HEK293 (cell line): ENCODE measurements around the gene RNF31.

Experiments
- EGR2 ChIP-seq: fragments of 450-650 bp; formaldehyde crosslinking; IDR thresholded peaks from 2 replicates; pipeline ENCODE4 v1.5.1; 2016; ENCODE audit warnings: low read depth, missing biosample characterization, missing genetic modification characterization
- FEZF1 ChIP-seq: fragments of 450-650 bp; formaldehyde crosslinking; IDR thresholded peaks from 2 replicates; pipeline ENCODE4 v1.5.1; 2016; ENCODE audit warnings: missing biosample characterization, missing genetic modification characterization
- GLIS2 ChIP-seq: fragments of 450-650 bp; formaldehyde crosslinking; IDR thresholded peaks from 2 replicates; pipeline ENCODE4 v1.5.1; 2016; ENCODE audit warnings: missing biosample characterization, missing genetic modification characterization
- KLF16 ChIP-seq: fragments of 450-650 bp; formaldehyde crosslinking; IDR thresholded peaks from 2 replicates; pipeline ENCODE4 v1.5.1; 2017; ENCODE audit warnings: missing biosample characterization, missing genetic modification characterization
- OVOL3 ChIP-seq: fragments of 450-650 bp; formaldehyde crosslinking; IDR thresholded peaks from 2 replicates; pipeline ENCODE4 v1.5.1; 2016; ENCODE audit warnings: missing biosample characterization, missing genetic modification characterization
- SP2 ChIP-seq: fragments of 450-650 bp; formaldehyde crosslinking; IDR thresholded peaks from 2 replicates; pipeline ENCODE4 v1.5.1; 2016; ENCODE audit warnings: missing biosample characterization, missing genetic modification characterization
- ZBTB17 ChIP-seq: fragments of 450-650 bp; formaldehyde crosslinking; IDR thresholded peaks from 2 replicates; pipeline ENCODE4 v1.5.1; 2016; ENCODE audit warnings: missing biosample characterization, missing genetic modification characterization
- ZNF169 ChIP-seq: fragments of 450-650 bp; formaldehyde crosslinking; IDR thresholded peaks from 2 replicates; pipeline ENCODE4 v1.5.1; 2016; ENCODE audit warnings: missing biosample characterization, missing genetic modification characterization
- ZNF394 ChIP-seq: fragments of 450-650 bp; formaldehyde crosslinking; IDR thresholded peaks from 2 replicates; pipeline ENCODE4 v1.5.1; 2016; ENCODE audit warnings: missing biosample characterization, missing genetic modification characterization, mild to moderate bottlenecking, moderate library complexity, borderline replicate concordance
- ZNF510 ChIP-seq: fragments of 450-650 bp; formaldehyde crosslinking; IDR thresholded peaks from 2 replicates; pipeline ENCODE4 v1.5.1; 2018; ENCODE audit warnings: mild to moderate bottlenecking, missing genetic modification characterization, missing biosample characterization; ENCODE audit not compliant: insufficient replicate concordance
- ZNF777 ChIP-seq: fragments of 450-650 bp; formaldehyde crosslinking; IDR thresholded peaks from 2 replicates; pipeline ENCODE4 v1.5.1; 2017; ENCODE audit warnings: missing biosample characterization, missing genetic modification characterization, borderline replicate concordance
- TF ChIP-seq, protein P1 (sequence below): fragments of 450-650 bp; formaldehyde crosslinking; IDR thresholded peaks from 2 replicates; pipeline ENCODE4 v1.5.1; 2016; ENCODE audit warnings: missing biosample characterization, missing genetic modification characterization
- TF ChIP-seq, protein P2 (sequence below): fragments of 450-650 bp; formaldehyde crosslinking; IDR thresholded peaks from 2 replicates; pipeline ENCODE4 v1.5.1; 2016; ENCODE audit warnings: missing biosample characterization, missing genetic modification characterization

DNA sequence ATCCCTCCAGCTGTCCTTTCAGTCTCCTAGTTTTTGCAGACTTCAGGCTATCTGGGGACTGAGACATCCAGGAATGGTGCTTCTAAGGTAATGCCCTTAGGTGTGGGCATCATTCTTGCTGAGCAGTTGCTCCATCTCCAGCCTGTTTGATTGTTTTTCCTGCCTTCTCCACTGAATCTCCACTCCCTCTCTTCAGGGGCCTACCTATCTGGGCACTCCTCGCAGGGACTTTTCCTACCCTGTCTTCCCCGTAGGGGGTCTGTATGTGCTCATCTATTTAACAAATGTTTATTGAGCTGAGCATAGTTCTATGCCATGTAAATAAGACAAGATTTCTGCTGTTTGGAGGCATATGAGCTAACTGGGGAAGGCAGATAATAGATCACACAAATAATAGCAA lies 14.3 kb upstream of the RNF31 start:
- TF ChIP-seq ZNF169 (no peak), KLF16 (tag by site-specific recombination) (no peak), OVOL3 (tag by site-specific recombination) (no peak), ZNF510 (tag by site-specific recombination) (no peak), ZNF777 (no peak), SP2 (no peak), FEZF1 (tag by site-specific recombination) (no peak), EGR2 (no peak), GLIS2 (tag by site-specific recombination) (no peak), ZNF394 (tag by site-specific recombination) (no peak), ZBTB17 (peak; percentile 74)
- TF ChIP-seq, protein P1, sequence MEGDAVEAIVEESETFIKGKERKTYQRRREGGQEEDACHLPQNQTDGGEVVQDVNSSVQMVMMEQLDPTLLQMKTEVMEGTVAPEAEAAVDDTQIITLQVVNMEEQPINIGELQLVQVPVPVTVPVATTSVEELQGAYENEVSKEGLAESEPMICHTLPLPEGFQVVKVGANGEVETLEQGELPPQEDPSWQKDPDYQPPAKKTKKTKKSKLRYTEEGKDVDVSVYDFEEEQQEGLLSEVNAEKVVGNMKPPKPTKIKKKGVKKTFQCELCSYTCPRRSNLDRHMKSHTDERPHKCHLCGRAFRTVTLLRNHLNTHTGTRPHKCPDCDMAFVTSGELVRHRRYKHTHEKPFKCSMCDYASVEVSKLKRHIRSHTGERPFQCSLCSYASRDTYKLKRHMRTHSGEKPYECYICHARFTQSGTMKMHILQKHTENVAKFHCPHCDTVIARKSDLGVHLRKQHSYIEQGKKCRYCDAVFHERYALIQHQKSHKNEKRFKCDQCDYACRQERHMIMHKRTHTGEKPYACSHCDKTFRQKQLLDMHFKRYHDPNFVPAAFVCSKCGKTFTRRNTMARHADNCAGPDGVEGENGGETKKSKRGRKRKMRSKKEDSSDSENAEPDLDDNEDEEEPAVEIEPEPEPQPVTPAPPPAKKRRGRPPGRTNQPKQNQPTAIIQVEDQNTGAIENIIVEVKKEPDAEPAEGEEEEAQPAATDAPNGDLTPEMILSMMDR (tag by site-specific recombination), result no peak
- TF ChIP-seq, protein P2, sequence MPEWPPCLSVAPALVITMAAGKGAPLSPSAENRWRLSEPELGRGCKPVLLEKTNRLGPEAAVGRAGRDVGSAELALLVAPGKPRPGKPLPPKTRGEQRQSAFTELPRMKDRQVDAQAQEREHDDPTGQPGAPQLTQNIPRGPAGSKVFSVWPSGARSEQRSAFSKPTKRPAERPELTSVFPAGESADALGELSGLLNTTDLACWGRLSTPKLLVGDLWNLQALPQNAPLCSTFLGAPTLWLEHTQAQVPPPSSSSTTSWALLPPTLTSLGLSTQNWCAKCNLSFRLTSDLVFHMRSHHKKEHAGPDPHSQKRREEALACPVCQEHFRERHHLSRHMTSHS (tag by site-specific recombination), result no peak
